Endothelial cell of umbilical vein (primary cell): Measurements from ENCODE around the gene TLE3. TPM values are rescaled to one million over a fixed set of nuclear protein-coding genes. Genes with fewer than 3 reads are reported as not detected.

ENCODE experiments used
- BruUV-seq: library from RNA; stranded (reverse); fragments of 400-500 nt; replicated peaks from 2 replicates; lab custom pipeline; 2021; lab: Mats Ljungman, UMichigan
- CTCF ChIA-PET: fragments of 300-600, 350-600 bp; sonication (Branson Sonifier 250); formaldehyde crosslinking; loops from one replicate; lab custom pipeline; 2021; ENCODE audit warnings: antibody characterized with exemption, inconsistent platforms; lab: Charles Lee
- POLR2A ChIA-PET: fragments of 300-600, 350-600 bp; sonication (Branson Sonifier 250); formaldehyde crosslinking; loops from one replicate; lab custom pipeline; 2021; ENCODE audit warnings: antibody characterized with exemption, inconsistent platforms; lab: Charles Lee
- DNase-seq: peaks from one replicate; pipeline ENCODE4 v3.0.0-alpha.2; 2011; ENCODE audit warnings: low read depth, low spot score
- FAIRE-seq: peaks from 2 replicates; lab custom pipeline; 2011; peaks lifted over from hg19 to GRCh38; lab: Jason Lieb, UNC
- H2AFZ ChIP-seq: 2 replicates; pipeline ENCODE4 v1.6.0; 2012; ENCODE audit warnings: low read depth, low read length, control low read depth, inconsistent platforms
- H3K27ac ChIP-seq: 2 replicates; pipeline ENCODE4 v1.5.1; 2011; ENCODE audit warnings: low read depth, mild to moderate bottlenecking, control low read depth, low read length, moderate library complexity; ENCODE audit not compliant: insufficient read depth
- H3K27me3 ChIP-seq, 2 experiments: 2 replicates each; pipeline versions ENCODE4 v1.6.0 to v1.6.1; 2011; ENCODE audit warnings: low read length in 2 of 2, mixed read lengths in 1 of 2; ENCODE audit not compliant: control insufficient read depth in 2 of 2, insufficient read depth in 2 of 2
- H3K36me3 ChIP-seq, 2 experiments: 2 replicates in 1 of 2; 3 replicates in 1 of 2; pipeline ENCODE4 v1.5.1; 2011; ENCODE audit warnings: low read length in 2 of 2, mild to moderate bottlenecking in 1 of 2, moderate library complexity in 1 of 2; ENCODE audit not compliant: control insufficient read depth in 2 of 2, insufficient read depth in 2 of 2; ENCODE audit errors: extremely low read depth in 1 of 2
- H3K4me1 ChIP-seq: 3 replicates; pipeline ENCODE4 v1.5.1; 2011; ENCODE audit warnings: mild to moderate bottlenecking, low read length; ENCODE audit not compliant: control insufficient read depth, insufficient read depth; ENCODE audit errors: extremely low read depth
- H3K4me2 ChIP-seq: 2 replicates; pipeline ENCODE4 v1.6.1; 2011; ENCODE audit warnings: low read length, control low read depth, mixed read lengths; ENCODE audit not compliant: insufficient read depth
- H3K4me3 ChIP-seq, 3 experiments: fragments of 200-600 bp in 1 of 3; sonication (generic), shearing (Covaris generic) in 1 of 3; replicated peaks in 1 of 3; 2 replicates each; pipeline ENCODE4 v1.5.1; 2011 to 2016; ENCODE audit warnings: control low read depth in 3 of 3, low read length in 3 of 3, mild to moderate bottlenecking in 2 of 3, inconsistent platforms in 1 of 3, low read depth in 1 of 3, moderate library complexity in 1 of 3; ENCODE audit not compliant: insufficient read depth in 1 of 3
- H3K79me2 ChIP-seq: 2 replicates; pipeline ENCODE4 v1.6.0; 2012; ENCODE audit warnings: low read length, inconsistent platforms; ENCODE audit not compliant: control insufficient read depth, insufficient read depth
- H3K9ac ChIP-seq: replicated peaks from 2 replicates; pipeline ENCODE3; 2011; ENCODE audit warnings: low read length, control low read depth; ENCODE audit not compliant: insufficient read depth; ENCODE audit errors: extremely low read depth
- H3K9me1 ChIP-seq: replicated peaks from 3 replicates; pipeline ENCODE4 v1.6.0; 2011; ENCODE audit warnings: mild to moderate bottlenecking, low read length; ENCODE audit not compliant: control insufficient read depth, insufficient read depth; ENCODE audit errors: extremely low read depth
- H3K9me3 ChIP-seq: replicated peaks from 2 replicates; pipeline ENCODE4 v1.5.1; 2012; ENCODE audit warnings: low read length, inconsistent platforms; ENCODE audit not compliant: control insufficient read depth, insufficient read depth
- H4K20me1 ChIP-seq: replicated peaks from 2 replicates; pipeline ENCODE3; 2011; ENCODE audit warnings: mild to moderate bottlenecking, low read length; ENCODE audit not compliant: control insufficient read depth, insufficient read depth; ENCODE audit errors: extremely low read depth
- CTCF ChIP-seq, 2 donors: IDR thresholded peaks; 1 replicate in 1 of 2; 2 replicates in 1 of 2; pipeline ENCODE4 v1.5.1; 2011; ENCODE audit warnings: low read length in 2 of 2, mild to moderate bottlenecking in 2 of 2, moderate library complexity in 2 of 2, control low read depth in 1 of 2, inconsistent platforms in 1 of 2, low read depth in 1 of 2; ENCODE audit not compliant: insufficient read depth in 1 of 2; ENCODE audit errors: extremely low read depth in 1 of 2
- EZH2 ChIP-seq: IDR thresholded peaks from 2 replicates; pipeline ENCODE4 v1.6.1; 2012; ENCODE audit warnings: borderline replicate concordance, low read depth, mild to moderate bottlenecking, moderate library complexity, low read length, inconsistent platforms; ENCODE audit not compliant: severe bottlenecking
- FOS ChIP-seq: IDR thresholded peaks from 2 replicates; pipeline ENCODE4 v1.6.1; 2011; ENCODE audit warnings: mild to moderate bottlenecking, low read length, moderate library complexity, borderline replicate concordance; ENCODE audit not compliant: insufficient read depth
- GATA2 ChIP-seq: IDR thresholded peaks from 2 replicates; pipeline ENCODE4 v1.7.0; 2011; ENCODE audit warnings: low read depth, mild to moderate bottlenecking, moderate library complexity, mixed read lengths, low read length; ENCODE audit not compliant: insufficient read length, insufficient read depth
- JUN ChIP-seq: IDR thresholded peaks from 2 replicates; pipeline ENCODE4 v1.6.1; 2011; ENCODE audit warnings: borderline replicate concordance, low read depth; ENCODE audit not compliant: insufficient read length, insufficient read depth
- MAX ChIP-seq: IDR thresholded peaks from 2 replicates; pipeline ENCODE4 v1.6.1; 2011; ENCODE audit not compliant: insufficient read depth, insufficient read length
- MYC ChIP-seq: IDR thresholded peaks from one replicate; pipeline ENCODE4 v1.6.1; 2011; ENCODE audit warnings: mild to moderate bottlenecking, low read depth, low read length
- POLR2A ChIP-seq: IDR thresholded peaks from 2 replicates; pipeline ENCODE4 v1.6.1; 2012; ENCODE audit warnings: low read depth, mild to moderate bottlenecking, control low read depth, low read length
- POLR2AphosphoS5 ChIP-seq: IDR thresholded peaks from 2 replicates; pipeline ENCODE4 v1.6.1; 2012; ENCODE audit warnings: low read depth, mild to moderate bottlenecking, control low read depth, low read length, moderate library complexity; ENCODE audit not compliant: insufficient read depth
- dilution Hi-C: fragments of 300-500 bp; cut with MboI; formaldehyde crosslinking; loops from one replicate; pipeline ENCODE4 v1.15.0; 2019; ENCODE audit warnings: low sequenced_read_pairs; ENCODE audit not compliant: extremely low pct_ligation_motif_present
- intact Hi-C: fragments of 100-400 bp; cut with micrococcal nuclease; formaldehyde crosslinking; loops from one replicate; pipeline ENCODE4 v1.10.0; 2022
- polyA plus RNA-seq, 4 experiments: library from polyadenylated mRNA; depleted of rRNA in 3 of 4; stranded (reverse) in 3 of 4; unstranded in 1 of 4; fragments of >200 nt; gene quantifications; 2 replicates each; pipeline versions ENCODE4 v1.2.1 to v1.2.3, GENCODE V29; 2011 to 2012; ENCODE audit warnings: missing spikeins in 1 of 4
- total RNA-seq: library from RNA; stranded (reverse); gene quantifications from 2 replicates; pipeline ENCODE4 v1.2.3, GENCODE V29; 2021

Gene TLE3
- total and polyA plus RNA-seq, 2 donors (not counting 3 experiments of a cell fraction or from before 2014, with no cell fraction given), result 40.5 to 56.9 TPM

- BruUV-seq, result no TSS peak
- Histone ChIP-seq H3K27me3 (peaks cover 4 to 7% of the 10 kb centered on the region in 2 experiments), H3K4me1 (peaks cover 13% of the 10 kb centered on the region), H3K4me2 (peak overlapping the region; percentile 8), H4K20me1 (no peaks in the 10 kb centered on the region), H3K9me3 (no peaks in the 10 kb centered on the region), H3K36me3 (no peaks in the 10 kb centered on the region), H3K27ac (no peak overlapping the region), H3K79me2 (no peaks in the 10 kb centered on the region), H3K4me3 (no peak overlapping the region), H3K9ac (no peak overlapping the region), H3K9me1 (no peaks in the 10 kb centered on the region), H2AFZ (no peak overlapping the region)
- dilution Hi-C loops (no loop called here), intact Hi-C loops (loop anchor here (1.0 to 2.0 kb wide), 3 partner anchors 10 to 41 kb away; no protein-coding TSS in a partner anchor)
- DNase-seq (peak; percentile 91), FAIRE-seq (peak; percentile 91)
- POLR2A ChIA-PET, result interaction anchor here (0.5 to 1.7 kb wide), 4 partner anchors 11 to 361 kb away, joined by 3 to 26 read pairs (median 6); partner anchors contain the start of gene TLE3
- no peak for TF ChIP-seq GATA2
- TF ChIP-seq FOS, result no peak
- no peak for TF ChIP-seq MAX
- no peak for TF ChIP-seq POLR2AphosphoS5
- no peak for TF ChIP-seq MYC
- TF ChIP-seq CTCF (IDR thresholded peaks at IDR 0.05; ENCODE audit: extremely low read depth in 1 of 2, insufficient read depth in 1 of 2, low read depth in 1 of 2, low read length in 2 of 2), result no peak
- TF ChIP-seq EZH2, result no peak
- TF ChIP-seq POLR2A, result no peak
- no peak for TF ChIP-seq JUN
- CTCF ChIA-PET, result interaction anchor here (1.0 to 4.3 kb wide), 5 partner anchors 10 to 69 kb away, joined by 3 to 60 read pairs (median 7); partner anchors contain the start of gene TLE3
Observed at GRCh38 chr15:70111203-70112073, 13.7 kb upstream of the TLE3 start.
